ENCODE results near the gene IFRD1. TPM values are rescaled to one million over a fixed set of nuclear protein-coding genes. Genes with fewer than 3 reads are reported as not detected.

The IFRD1 gene
- total RNA-seq, 1 experiment from 2014 or later = 73.4 TPM

GRCh38 chr7:112421666-112422486 is 28.4 kb upstream of the IFRD1 start:
- Histone ChIP-seq H3K36me3 (ENCODE audit: low read depth, low read length) (no peaks in the 10 kb centered on the region), H3K9me2 (replicated peaks; ENCODE audit: low read length) (no peaks in the 10 kb centered on the region), H3K27ac (ENCODE audit: low read length) (peak overlapping the region; percentile 70), H4K20me1 (ENCODE audit: low read length) (no peaks in the 10 kb centered on the region), H3K9me3 (ENCODE audit: low read length) (no peaks in the 10 kb centered on the region), H3K27me3 (ENCODE audit: low read length) (no peaks in the 10 kb centered on the region), H3K4me3 (ENCODE audit: low read length) (no peak overlapping the region), H3K4me2 (ENCODE audit: low read length) (peak overlapping the region; percentile 64), H2AFZ (ENCODE audit: low read length) (no peak overlapping the region), H3K79me2 (ENCODE audit: low read length) (no peaks in the 10 kb centered on the region), H3K4me1 (ENCODE audit: insufficient read depth, low read length) (peaks cover 37% of the 10 kb centered on the region), H3F3A (ENCODE audit: low read length, unreplicated experiment) (peaks cover 3% of the 10 kb centered on the region), H3K9ac (ENCODE audit: low read length) (no peak overlapping the region)
- no TSS peak for BruUV-seq (replicated peaks)
- ChIA-PET CTCF (interaction anchor here (0.5 kb wide), 1 partner anchor 219 kb away, joined by 3 read pairs; no protein-coding TSS in a partner anchor), POLR2A (ENCODE audit: unreplicated experiment) (no interaction called here)
- TF ChIP-seq EZH2phosphoT487 (IDR thresholded peaks at IDR 0.05; ENCODE audit: borderline replicate concordance, low read length) = no peak
- TF ChIP-seq EZH2 (IDR thresholded peaks at IDR 0.05; ENCODE audit: low read length, unreplicated experiment) = no peak
- DNase-seq (no peak), ATAC-seq (no peak)
- intact Hi-C loops (cut with micrococcal nuclease) = loop anchor here (2.0 to 5.0 kb wide), 2 partner anchors 60 to 73 kb away; partner anchors contain the start of gene LSMEM1

- DNase-seq (peak; percentile 98), ATAC-seq (peak; percentile 95)
- intact Hi-C loops (cut with micrococcal nuclease) = loop anchor here (1.0 to 5.0 kb wide), 3 partner anchors 26 to 72 kb away; partner anchors contain the start of gene LSMEM1
- Histone ChIP-seq H4K20me1 (ENCODE audit: low read length) (no peaks in the 10 kb centered on the region), H3K36me3 (ENCODE audit: low read depth, low read length) (no peaks in the 10 kb centered on the region), H3K4me2 (ENCODE audit: low read length) (peak overlapping the region; percentile 64), H3K4me3 (ENCODE audit: low read length) (peak overlapping the region; percentile 30; the same call in 1 of the 2 replicates), H3K27ac (ENCODE audit: low read length) (peak overlapping the region; percentile 70), H3K9ac (ENCODE audit: low read length) (peak overlapping the region; percentile 4; the same call in 1 of the 2 replicates), H3F3A (ENCODE audit: low read length, unreplicated experiment) (peaks cover 3% of the 10 kb centered on the region), H2AFZ (ENCODE audit: low read length) (peak overlapping the region; percentile 55), H3K9me3 (ENCODE audit: low read length) (no peaks in the 10 kb centered on the region), H3K9me2 (replicated peaks; ENCODE audit: low read length) (no peaks in the 10 kb centered on the region), H3K27me3 (ENCODE audit: low read length) (no peaks in the 10 kb centered on the region), H3K79me2 (ENCODE audit: low read length) (no peaks in the 10 kb centered on the region), H3K4me1 (ENCODE audit: insufficient read depth, low read length) (peaks cover 37% of the 10 kb centered on the region)
- TSS peak; percentile 94 for BruUV-seq (replicated peaks)
- no peak for TF ChIP-seq CTCF (conservative IDR thresholded peaks at IDR 0.05; ENCODE audit: low read depth, low read length)
- ChIA-PET POLR2A (ENCODE audit: unreplicated experiment) (interaction anchor here (0.6 kb wide), 1 partner anchor 29 kb away, joined by 14 read pairs; no protein-coding TSS in a partner anchor), CTCF (no interaction called here)
Observed at GRCh38 chr7:112422842-112423496, 27.3 kb upstream of the IFRD1 start.

DNA sequence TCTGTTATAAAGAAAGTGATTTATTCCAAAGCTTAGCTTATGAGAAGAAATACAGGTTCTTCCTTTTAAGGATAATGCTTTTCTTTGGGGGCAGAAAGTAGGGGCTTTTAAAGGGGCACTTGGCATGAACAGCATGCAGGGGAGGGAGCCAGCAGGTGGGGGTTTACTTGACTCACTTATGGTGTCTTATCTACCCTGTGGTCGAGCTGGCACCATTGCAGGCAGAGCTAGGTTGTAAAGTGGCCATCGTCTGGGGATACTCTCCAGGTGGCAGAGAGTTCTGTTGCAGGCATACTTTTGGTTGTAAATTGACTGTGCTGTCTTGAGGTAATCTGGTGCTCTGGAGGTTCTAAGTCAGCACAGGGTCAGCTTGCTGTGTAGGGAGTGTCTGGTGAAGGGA is 26.3 kb upstream of the IFRD1 start:
- TF ChIP-seq CTCF (conservative IDR thresholded peaks at IDR 0.05; ENCODE audit: low read depth, low read length) (no peak), EZH2 (IDR thresholded peaks at IDR 0.05; ENCODE audit: low read length, unreplicated experiment) (no peak), EZH2phosphoT487 (IDR thresholded peaks at IDR 0.05; ENCODE audit: borderline replicate concordance, low read length) (no peak)
- 0 out of 2 replicates have a peak overlapping the region, but pooled peaks have one; percentile 70 for H3K27ac ChIP-seq (ENCODE audit: low read length)
- H3K9ac ChIP-seq (ENCODE audit: low read length) = no peak overlapping the region
- ChIA-PET POLR2A (ENCODE audit: unreplicated experiment) (no interaction called here), CTCF (no interaction called here)
- no peaks in the 10 kb centered on the region for H4K20me1 ChIP-seq (ENCODE audit: low read length)
- peaks cover 37% of the 10 kb centered on the region for H3K4me1 ChIP-seq (ENCODE audit: insufficient read depth, low read length)
- H3K4me3 ChIP-seq (ENCODE audit: low read length) = 0 out of 2 replicates have a peak overlapping the region, but pooled peaks have one; percentile 30
- H3K4me2 ChIP-seq (ENCODE audit: low read length) = peak overlapping the region; percentile 64
- no peak overlapping the region for H2AFZ ChIP-seq (ENCODE audit: low read length)
- no peaks in the 10 kb centered on the region for H3K79me2 ChIP-seq (ENCODE audit: low read length)
- ATAC-seq (no peak), DNase-seq (no peak)
- H3K27me3 ChIP-seq (ENCODE audit: low read length) = no peaks in the 10 kb centered on the region
- H3K36me3 ChIP-seq (ENCODE audit: low read depth, low read length) = no peaks in the 10 kb centered on the region
- BruUV-seq (replicated peaks) = no TSS peak
- H3F3A ChIP-seq (ENCODE audit: low read length, unreplicated experiment) = peaks cover 3% of the 10 kb centered on the region
- H3K9me2 ChIP-seq (replicated peaks; ENCODE audit: low read length) = no peaks in the 10 kb centered on the region
- intact Hi-C loops (cut with micrococcal nuclease) = loop anchor here (1.0 to 5.0 kb wide), 3 partner anchors 25 to 71 kb away; partner anchors contain the start of gene LSMEM1
- H3K9me3 ChIP-seq (ENCODE audit: low read length) = no peaks in the 10 kb centered on the region

Data from PC-3 (cell line).